Measurements from ENCODE around the gene DPYD.

Gene DPYD

DNA sequence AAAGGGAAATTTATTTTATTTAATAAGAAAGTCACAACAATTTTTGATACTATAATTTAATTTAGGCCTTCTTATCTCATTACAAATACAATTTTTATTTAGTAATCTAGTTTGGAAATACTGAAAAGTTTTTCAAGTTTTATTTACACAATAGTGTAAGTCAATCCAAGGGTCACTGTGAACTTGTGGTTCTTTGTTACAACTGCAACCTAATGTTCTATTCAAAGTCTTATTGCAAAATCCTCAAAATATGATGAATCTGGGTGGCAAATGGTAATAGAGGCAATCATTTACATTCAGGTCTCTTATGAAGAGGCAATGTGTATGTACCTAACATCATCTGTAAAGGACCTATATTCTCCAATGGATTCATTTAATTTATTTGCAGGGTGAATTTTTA is 421.2 kb downstream of the DPYD start:
- POLR2A ChIA-PET: no interaction called here
- DNase-seq (ENCODE audit: low read depth, low spot score): no peak
- H3K4me3 ChIP-seq (ENCODE audit: low read depth, low read length): no peak overlapping the region
- TF ChIP-seq, protein P1, sequence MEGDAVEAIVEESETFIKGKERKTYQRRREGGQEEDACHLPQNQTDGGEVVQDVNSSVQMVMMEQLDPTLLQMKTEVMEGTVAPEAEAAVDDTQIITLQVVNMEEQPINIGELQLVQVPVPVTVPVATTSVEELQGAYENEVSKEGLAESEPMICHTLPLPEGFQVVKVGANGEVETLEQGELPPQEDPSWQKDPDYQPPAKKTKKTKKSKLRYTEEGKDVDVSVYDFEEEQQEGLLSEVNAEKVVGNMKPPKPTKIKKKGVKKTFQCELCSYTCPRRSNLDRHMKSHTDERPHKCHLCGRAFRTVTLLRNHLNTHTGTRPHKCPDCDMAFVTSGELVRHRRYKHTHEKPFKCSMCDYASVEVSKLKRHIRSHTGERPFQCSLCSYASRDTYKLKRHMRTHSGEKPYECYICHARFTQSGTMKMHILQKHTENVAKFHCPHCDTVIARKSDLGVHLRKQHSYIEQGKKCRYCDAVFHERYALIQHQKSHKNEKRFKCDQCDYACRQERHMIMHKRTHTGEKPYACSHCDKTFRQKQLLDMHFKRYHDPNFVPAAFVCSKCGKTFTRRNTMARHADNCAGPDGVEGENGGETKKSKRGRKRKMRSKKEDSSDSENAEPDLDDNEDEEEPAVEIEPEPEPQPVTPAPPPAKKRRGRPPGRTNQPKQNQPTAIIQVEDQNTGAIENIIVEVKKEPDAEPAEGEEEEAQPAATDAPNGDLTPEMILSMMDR (IDR thresholded peaks at IDR 0.05; ENCODE audit: insufficient read depth, low read length, missing control alignments): no peak
- CTCF ChIA-PET: interaction anchor here (1.7 kb wide), 1 partner anchor 26 kb away, joined by 6 read pairs; no protein-coding TSS in a partner anchor

DNA sequence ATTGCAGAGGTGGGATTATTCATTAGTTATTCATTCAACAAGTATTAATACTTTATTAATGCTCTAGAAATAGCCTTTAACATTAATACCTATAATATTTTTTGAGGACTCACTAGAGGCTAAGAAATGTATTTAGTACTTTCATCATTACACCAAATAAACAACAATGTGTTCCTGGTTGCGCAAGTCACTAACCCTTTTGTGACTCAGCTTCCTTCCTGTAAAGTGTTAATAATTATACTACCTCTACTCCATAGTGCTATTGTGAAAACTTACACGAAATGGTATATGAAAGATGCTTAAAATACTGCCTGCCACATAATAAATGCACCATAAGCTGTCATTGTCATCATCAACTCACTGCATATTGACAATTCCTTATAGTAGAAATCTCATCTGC is 431.0 kb downstream of the DPYD start:
- POLR2A ChIA-PET: no interaction called here

DNA sequence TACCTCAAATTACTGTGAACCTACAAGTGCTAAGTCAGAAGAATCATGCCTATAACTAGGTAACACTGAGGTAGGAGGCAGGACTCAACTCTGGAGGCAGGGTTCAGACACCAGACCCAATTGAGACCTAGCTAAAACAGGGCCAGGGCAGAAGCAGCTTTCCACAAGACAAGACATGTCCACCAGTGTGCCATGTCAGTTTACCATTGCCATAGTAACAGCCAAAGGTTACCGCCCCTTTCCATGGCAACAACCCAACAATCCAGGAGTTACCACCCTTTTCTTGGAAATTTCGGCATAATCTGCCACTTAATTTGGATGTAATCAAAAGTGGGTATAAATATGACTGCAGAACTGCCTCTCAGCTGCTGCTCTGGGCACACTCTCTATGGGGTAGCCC is 432.3 kb downstream of the DPYD start:
- CTCF ChIA-PET: no interaction called here
- no peak overlapping the region for H3K4me3 ChIP-seq (ENCODE audit: low read depth, low read length)
- POLR2A ChIA-PET: no interaction called here
- TF ChIP-seq, protein P1 (IDR thresholded peaks at IDR 0.05; ENCODE audit: insufficient read depth, low read length, missing control alignments): no peak
- DNase-seq (ENCODE audit: low read depth, low spot score): no peak

More for the DNA sequence above, 431.0 kb downstream of the DPYD start:
- CTCF ChIA-PET: no interaction called here
- DNase-seq (ENCODE audit: low read depth, low spot score): no peak
- TF ChIP-seq, protein P1 (IDR thresholded peaks at IDR 0.05; ENCODE audit: insufficient read depth, low read length, missing control alignments): no peak
- H3K4me3 ChIP-seq (ENCODE audit: low read depth, low read length): no peak overlapping the region

DNA sequence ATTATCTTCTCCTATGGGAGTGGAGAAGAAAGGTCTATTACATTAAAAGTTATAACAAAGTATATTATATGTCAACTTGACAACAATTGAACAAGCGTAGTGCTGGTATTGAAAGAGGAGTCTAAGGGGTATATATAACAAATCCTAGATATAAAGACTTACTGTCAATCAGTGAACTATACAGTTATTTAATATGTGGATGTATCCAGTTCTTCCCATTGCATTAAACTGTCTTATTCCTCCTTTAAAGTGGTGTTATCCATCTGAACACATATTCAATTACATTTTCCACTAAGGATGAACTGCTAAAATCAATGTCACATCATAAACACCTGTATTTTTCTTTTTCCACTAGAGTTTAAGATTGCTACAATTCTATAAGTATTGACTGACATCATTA is 438.8 kb downstream of the DPYD start:
- ChIA-PET POLR2A (no interaction called here), CTCF (no interaction called here)
- DNase-seq (ENCODE audit: low read depth, low spot score): no peak
- H3K4me3 ChIP-seq (ENCODE audit: low read depth, low read length): no peak overlapping the region
- TF ChIP-seq, protein P1 (IDR thresholded peaks at IDR 0.05; ENCODE audit: insufficient read depth, low read length, missing control alignments): no peak

DNA sequence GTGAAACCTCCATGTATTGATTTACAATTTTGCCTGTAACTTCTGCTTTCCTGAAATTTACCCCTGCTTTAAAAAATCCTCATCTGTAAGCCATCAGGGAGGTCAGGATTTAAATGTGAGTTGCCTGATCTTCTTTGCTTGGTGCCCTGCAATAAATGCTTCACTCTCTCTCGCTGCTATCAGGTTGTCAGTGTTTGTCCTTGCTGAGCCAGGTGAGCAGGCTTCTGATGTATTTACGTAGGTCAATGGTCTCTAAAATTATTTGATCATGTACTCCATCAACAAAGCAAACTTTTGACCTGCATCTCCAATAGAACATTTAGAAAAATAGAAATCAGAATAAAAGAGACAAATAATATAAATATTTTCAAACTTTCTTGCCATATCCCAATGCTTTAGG is 453.4 kb downstream of the DPYD start:
- DNase-seq (ENCODE audit: low read depth, low spot score): no peak
- TF ChIP-seq, protein P1 (IDR thresholded peaks at IDR 0.05; ENCODE audit: insufficient read depth, low read length, missing control alignments): no peak
- ChIA-PET POLR2A (no interaction called here), CTCF (interaction anchor here (1.1 kb wide), 1 partner anchor 58 kb away, joined by 4 read pairs; no protein-coding TSS in a partner anchor)
- H3K4me3 ChIP-seq (ENCODE audit: low read depth, low read length): no peak overlapping the region

DNA sequence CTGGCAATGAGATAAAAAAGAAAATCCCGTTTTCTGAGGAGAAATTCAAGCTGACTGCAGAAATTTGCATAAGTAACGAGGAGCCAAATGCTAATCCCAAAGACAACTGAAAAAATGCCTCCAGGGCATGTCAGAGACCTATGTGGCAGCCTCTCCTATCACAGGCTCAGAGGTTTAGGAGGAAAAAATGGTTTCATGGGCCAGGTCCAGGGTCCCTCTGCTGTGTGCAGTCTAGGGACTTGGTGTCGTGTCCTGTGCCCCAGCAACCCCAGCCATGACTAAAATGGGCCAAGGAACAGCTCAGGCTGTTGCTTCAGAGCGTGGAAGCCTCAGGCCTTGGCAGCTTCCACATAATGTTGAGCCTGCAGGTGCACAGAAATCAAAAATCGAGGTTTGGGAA is 456.5 kb downstream of the DPYD start:
- ChIA-PET CTCF (interaction anchor here (0.7 kb wide), 1 partner anchor 62 kb away, joined by 3 read pairs; no protein-coding TSS in a partner anchor), POLR2A (no interaction called here)
- no peak for DNase-seq (ENCODE audit: low read depth, low spot score)
- TF ChIP-seq, protein P1 (IDR thresholded peaks at IDR 0.05; ENCODE audit: insufficient read depth, low read length, missing control alignments): no peak
- no peak overlapping the region for H3K4me3 ChIP-seq (ENCODE audit: low read depth, low read length)

All from AG04449 (cell line).